Central memory CD8-positive, alpha-beta T cell (primary cell): Measurements from ENCODE around the gene BOC.

Experiments used
- ATAC-seq: fragments of 150-1000 bp; cut with Tn5 transposase; replicated peaks from 2 replicates; pipeline ENCODE4 v1.10.0; 2022; ENCODE audit warnings: mild to moderate bottlenecking, moderate FRiP score, moderate number of reproducible peaks; ENCODE audit not compliant: poor library complexity, severe bottlenecking; ENCODE audit errors: extremely low read depth
- DNase-seq, 2 donors: peaks; one replicate each; pipeline ENCODE4 v3.0.0; 2021; ENCODE audit warnings: low spot score in 2 of 2
- H3K27ac Mint-ChIP-seq: one replicate; pipeline ENCODE4 v1.8.0; 2022; ENCODE audit warnings: low read depth, mild to moderate bottlenecking, moderate library complexity, mixed read lengths
- H3K27me3 Mint-ChIP-seq: one replicate; pipeline ENCODE4 v1.8.0; 2022; ENCODE audit warnings: mixed read lengths
- H3K36me3 Mint-ChIP-seq: one replicate; pipeline ENCODE4 v1.8.0; 2022; ENCODE audit warnings: mild to moderate bottlenecking, moderate library complexity, mixed read lengths; ENCODE audit not compliant: insufficient read depth
- H3K4me1 Mint-ChIP-seq: one replicate; pipeline ENCODE4 v1.8.0; 2022; ENCODE audit warnings: mixed read lengths
- H3K4me3 Mint-ChIP-seq: one replicate; pipeline ENCODE4 v1.8.0; 2022; ENCODE audit warnings: mild to moderate bottlenecking, moderate library complexity, mixed read lengths
- H3K9me3 Mint-ChIP-seq: one replicate; pipeline ENCODE4 v1.8.0; 2022; ENCODE audit warnings: mixed read lengths

BOC gene

GRCh38 chr3:113273604-113274378 is 62.4 kb downstream of the BOC start:
- H3K4me3 Mint-ChIP-seq = no peak overlapping the region
- H3K27me3 Mint-ChIP-seq = peaks cover 11% of the 10 kb centered on the region
- DNase-seq = no peak
- H3K4me1 Mint-ChIP-seq = no peaks in the 10 kb centered on the region
- no peaks in the 10 kb centered on the region for H3K36me3 Mint-ChIP-seq
- H3K9me3 Mint-ChIP-seq = no peaks in the 10 kb centered on the region
- H3K27ac Mint-ChIP-seq = no peak overlapping the region
- ATAC-seq = no peak

DNA sequence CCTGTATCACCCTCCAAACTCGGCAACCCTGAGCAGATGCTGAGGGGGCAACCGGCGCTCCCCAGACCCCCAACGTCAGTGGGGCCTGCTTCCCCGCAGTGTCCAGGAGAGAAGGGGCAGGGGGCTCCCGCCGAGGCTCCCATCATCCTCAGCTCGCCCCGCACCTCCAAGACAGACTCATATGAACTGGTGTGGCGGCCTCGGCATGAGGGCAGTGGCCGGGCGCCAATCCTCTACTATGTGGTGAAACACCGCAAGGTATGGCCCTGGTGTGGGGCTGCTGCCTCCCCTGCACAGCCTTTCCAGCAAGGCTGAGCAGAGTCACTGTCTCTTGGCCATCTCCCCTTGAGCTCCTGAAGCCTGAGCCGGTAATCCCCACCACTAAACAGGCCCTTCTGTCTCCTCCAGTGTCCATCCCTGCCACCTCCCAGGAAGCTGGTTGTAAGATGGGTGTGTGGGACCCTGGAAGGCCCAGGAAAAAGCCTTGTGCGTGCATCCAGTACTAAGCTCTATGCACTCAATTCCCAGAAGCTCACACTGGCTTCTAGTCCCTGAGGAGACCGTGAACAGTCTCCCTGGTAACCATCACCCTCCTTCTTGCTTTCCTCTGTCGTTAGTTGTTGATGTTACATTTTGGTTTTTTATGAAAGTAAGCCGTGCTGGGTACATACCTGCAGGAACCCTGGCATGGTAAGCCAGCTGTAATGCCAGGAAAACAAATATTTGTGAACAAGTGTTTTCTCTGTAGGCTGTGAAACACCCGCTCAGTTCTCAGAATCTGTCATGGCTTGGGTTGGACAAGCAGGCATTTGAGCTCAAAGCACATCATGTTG is 63.3 kb downstream of the BOC start:
- DNase-seq (no peak), ATAC-seq (no peak)
- H3K4me3 Mint-ChIP-seq = no peak overlapping the region
- H3K27ac Mint-ChIP-seq = no peak overlapping the region
- H3K4me1 Mint-ChIP-seq = no peaks in the 10 kb centered on the region
- no peaks in the 10 kb centered on the region for H3K36me3 Mint-ChIP-seq
- H3K9me3 Mint-ChIP-seq = no peaks in the 10 kb centered on the region
- peaks cover 18% of the 10 kb centered on the region for H3K27me3 Mint-ChIP-seq

DNA sequence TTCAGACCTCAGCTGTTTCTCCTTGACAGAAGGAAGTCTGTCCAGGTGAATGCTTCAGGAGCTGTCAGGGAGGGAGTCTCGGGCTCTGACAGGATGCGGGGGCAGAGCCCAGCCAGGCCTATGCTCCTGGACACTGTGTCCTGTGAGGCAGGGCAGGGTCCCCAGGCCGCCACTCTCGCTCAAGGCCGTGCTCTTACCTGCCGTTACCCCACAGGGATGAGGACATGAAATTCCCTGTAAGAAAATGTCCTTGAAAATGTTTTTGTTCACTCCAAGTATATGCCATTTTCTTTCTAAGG is 63.9 kb downstream of the BOC start:
- H3K27ac Mint-ChIP-seq = no peak overlapping the region
- peaks cover 21% of the 10 kb centered on the region for H3K27me3 Mint-ChIP-seq
- no peak for ATAC-seq
- H3K4me1 Mint-ChIP-seq = no peaks in the 10 kb centered on the region
- no peak overlapping the region for H3K4me3 Mint-ChIP-seq
- no peaks in the 10 kb centered on the region for H3K9me3 Mint-ChIP-seq
- DNase-seq = no peak
- H3K36me3 Mint-ChIP-seq = no peaks in the 10 kb centered on the region

DNA sequence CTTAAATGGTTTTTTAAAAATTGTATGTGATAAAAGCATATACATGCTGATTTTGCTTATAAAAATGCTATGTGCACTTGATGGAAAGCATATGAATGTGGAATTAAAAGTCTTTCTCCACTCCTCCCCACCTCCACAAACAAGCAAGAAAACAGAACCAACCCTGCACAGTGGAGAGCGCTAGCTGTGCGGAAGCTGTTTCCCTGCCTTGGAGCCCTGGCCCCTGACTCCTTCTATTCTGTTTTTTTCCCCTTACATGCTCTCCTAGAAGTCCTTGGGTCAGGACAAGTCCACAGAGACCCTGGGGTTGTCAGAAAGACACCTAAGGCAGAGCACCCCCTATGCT is 64.2 kb downstream of the BOC start:
- no peaks in the 10 kb centered on the region for H3K9me3 Mint-ChIP-seq
- ATAC-seq (no peak), DNase-seq (no peak)
- no peaks in the 10 kb centered on the region for H3K4me1 Mint-ChIP-seq
- no peaks in the 10 kb centered on the region for H3K36me3 Mint-ChIP-seq
- H3K27ac Mint-ChIP-seq = no peak overlapping the region
- H3K27me3 Mint-ChIP-seq = peaks cover 25% of the 10 kb centered on the region
- H3K4me3 Mint-ChIP-seq = no peak overlapping the region

- Mint-ChIP-seq H3K9me3 (no peaks in the 10 kb centered on the region), H3K27me3 (peaks cover 31% of the 10 kb centered on the region), H3K36me3 (no peaks in the 10 kb centered on the region), H3K4me1 (no peaks in the 10 kb centered on the region), H3K27ac (no peak overlapping the region), H3K4me3 (no peak overlapping the region)
- DNase-seq (no peak), ATAC-seq (no peak)
Observed at GRCh38 chr3:113275929-113276750, 64.8 kb downstream of the BOC start.

DNA sequence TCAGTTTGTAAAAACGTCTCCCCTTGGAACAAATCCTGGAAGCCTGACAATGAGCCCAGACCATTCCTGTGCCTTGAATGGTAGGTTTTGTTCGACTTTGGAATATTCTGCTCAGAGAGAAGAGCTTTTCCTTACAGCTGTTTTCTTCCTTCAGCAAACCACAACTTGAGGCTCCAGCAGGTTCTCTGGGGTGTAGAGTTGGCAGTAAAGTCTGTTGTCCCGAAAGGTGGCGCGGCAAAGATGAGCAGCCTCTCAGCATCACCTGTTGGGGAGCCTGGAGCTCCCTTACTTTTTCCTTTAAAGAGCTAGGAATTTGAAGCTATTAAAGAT is 65.4 kb downstream of the BOC start:
- Mint-ChIP-seq H3K4me3 (no peak overlapping the region), H3K36me3 (no peaks in the 10 kb centered on the region), H3K27ac (no peak overlapping the region), H3K4me1 (no peaks in the 10 kb centered on the region), H3K9me3 (no peaks in the 10 kb centered on the region), H3K27me3 (peaks cover 37% of the 10 kb centered on the region)
- DNase-seq (no peak), ATAC-seq (no peak)

DNA sequence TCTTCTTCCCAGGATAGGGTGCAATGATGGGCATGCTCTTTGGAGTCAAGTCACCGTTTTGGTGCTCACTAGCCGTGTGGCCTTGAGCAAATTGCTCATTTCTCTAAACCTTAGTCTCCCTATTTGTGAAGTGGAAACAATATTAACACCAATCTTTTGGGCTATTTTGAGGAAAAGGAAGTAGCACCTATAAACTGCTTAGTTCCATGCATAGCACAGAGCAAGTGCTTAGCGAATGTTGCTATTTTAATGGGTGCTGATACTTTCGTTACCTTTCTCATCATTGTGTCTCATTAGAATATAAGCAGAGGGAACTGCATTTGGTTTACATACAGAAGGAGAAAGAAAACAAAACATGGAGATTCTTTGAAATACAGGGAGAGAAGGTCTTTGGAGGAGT is 66.1 kb downstream of the BOC start:
- ATAC-seq (no peak), DNase-seq (no peak)
- Mint-ChIP-seq H3K36me3 (no peaks in the 10 kb centered on the region), H3K4me1 (no peaks in the 10 kb centered on the region), H3K27ac (no peak overlapping the region), H3K27me3 (peaks cover 44% of the 10 kb centered on the region), H3K4me3 (no peak overlapping the region), H3K9me3 (no peaks in the 10 kb centered on the region)

DNA sequence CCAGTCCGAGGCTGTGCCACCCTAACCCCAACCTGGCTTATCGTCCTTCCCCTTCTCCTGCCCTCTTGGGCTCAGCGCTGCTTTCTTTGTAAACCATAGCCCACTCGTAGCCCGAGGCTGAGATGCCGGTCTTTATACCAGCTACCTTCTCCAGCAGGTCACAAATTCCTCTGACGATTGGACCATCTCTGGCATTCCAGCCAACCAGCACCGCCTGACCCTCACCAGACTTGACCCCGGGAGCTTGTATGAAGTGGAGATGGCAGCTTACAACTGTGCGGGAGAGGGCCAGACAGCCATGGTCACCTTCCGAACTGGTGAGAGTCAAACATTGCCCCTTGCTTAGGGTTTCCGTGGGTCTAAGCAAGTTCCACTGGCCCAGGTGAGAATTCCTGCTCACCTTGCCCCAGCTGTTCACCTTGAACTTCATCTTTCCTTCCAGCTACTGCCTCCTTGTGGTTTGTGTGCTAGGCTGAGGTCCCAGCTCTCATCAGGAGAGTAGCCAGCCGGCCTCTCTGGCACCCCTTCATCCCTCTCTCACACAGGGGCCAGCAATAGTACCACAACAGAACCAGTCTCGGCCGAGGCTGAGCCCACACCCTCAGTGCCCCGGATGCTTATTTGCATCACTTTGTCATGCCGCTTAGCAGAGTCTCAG is 66.7 kb downstream of the BOC start:
- no peaks in the 10 kb centered on the region for H3K36me3 Mint-ChIP-seq
- no peak overlapping the region for H3K27ac Mint-ChIP-seq
- no peaks in the 10 kb centered on the region for H3K4me1 Mint-ChIP-seq
- peaks cover 50% of the 10 kb centered on the region for H3K27me3 Mint-ChIP-seq
- no peak overlapping the region for H3K4me3 Mint-ChIP-seq
- H3K9me3 Mint-ChIP-seq = no peaks in the 10 kb centered on the region
- ATAC-seq (no peak), DNase-seq (no peak)

GRCh38 chr3:113278599-113278955 is 67.2 kb downstream of the BOC start:
- no peaks in the 10 kb centered on the region for H3K36me3 Mint-ChIP-seq
- no peak for ATAC-seq
- H3K27me3 Mint-ChIP-seq = peaks cover 51% of the 10 kb centered on the region
- no peaks in the 10 kb centered on the region for H3K4me1 Mint-ChIP-seq
- H3K27ac Mint-ChIP-seq = no peak overlapping the region
- H3K9me3 Mint-ChIP-seq = no peaks in the 10 kb centered on the region
- no peak overlapping the region for H3K4me3 Mint-ChIP-seq
- DNase-seq = no peak

DNA sequence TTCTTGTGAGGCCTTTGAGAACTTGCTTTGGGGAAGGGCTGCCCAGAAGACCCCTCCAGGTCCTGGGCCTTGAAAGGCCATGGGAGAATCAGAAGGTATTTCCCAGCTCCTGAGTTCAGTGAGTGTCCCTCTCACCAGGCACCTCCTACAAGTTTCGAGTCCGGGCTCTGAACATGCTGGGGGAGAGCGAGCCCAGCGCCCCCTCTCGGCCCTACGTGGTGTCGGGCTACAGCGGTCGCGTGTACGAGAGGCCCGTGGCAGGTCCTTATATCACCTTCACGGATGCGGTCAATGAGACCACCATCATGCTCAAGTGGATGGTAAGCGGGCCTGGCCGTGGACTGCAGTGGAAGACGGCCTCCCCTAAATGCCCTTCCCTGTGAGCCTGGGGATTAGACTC is 68.3 kb downstream of the BOC start:
- Mint-ChIP-seq H3K36me3 (peaks cover 2% of the 10 kb centered on the region), H3K27ac (no peak overlapping the region), H3K4me1 (no peaks in the 10 kb centered on the region), H3K27me3 (peaks cover 51% of the 10 kb centered on the region), H3K9me3 (no peaks in the 10 kb centered on the region), H3K4me3 (no peak overlapping the region)
- ATAC-seq (no peak), DNase-seq (no peak)

DNA sequence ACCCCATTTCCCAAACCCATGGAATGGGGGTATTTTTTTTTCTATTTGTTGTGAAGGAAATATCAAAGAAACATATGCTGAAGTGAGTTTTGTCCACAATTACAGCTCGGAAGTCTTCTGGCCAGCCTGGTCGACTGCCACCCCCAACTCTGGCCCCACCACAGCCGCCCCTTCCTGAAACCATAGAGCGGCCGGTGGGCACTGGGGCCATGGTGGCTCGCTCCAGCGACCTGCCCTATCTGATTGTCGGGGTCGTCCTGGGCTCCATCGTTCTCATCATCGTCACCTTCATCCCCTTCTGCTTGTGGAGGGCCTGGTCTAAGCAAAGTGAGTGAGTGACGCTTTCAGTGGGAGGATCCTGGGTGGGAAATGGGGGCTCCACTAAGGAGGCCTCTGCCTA is 71.9 kb downstream of the BOC start:
- H3K4me3 Mint-ChIP-seq = no peak overlapping the region
- no peak for DNase-seq
- peaks cover 2% of the 10 kb centered on the region for H3K36me3 Mint-ChIP-seq
- no peaks in the 10 kb centered on the region for H3K9me3 Mint-ChIP-seq
- ATAC-seq = no peak
- peaks cover 45% of the 10 kb centered on the region for H3K27me3 Mint-ChIP-seq
- H3K27ac Mint-ChIP-seq = no peak overlapping the region
- no peaks in the 10 kb centered on the region for H3K4me1 Mint-ChIP-seq

DNA sequence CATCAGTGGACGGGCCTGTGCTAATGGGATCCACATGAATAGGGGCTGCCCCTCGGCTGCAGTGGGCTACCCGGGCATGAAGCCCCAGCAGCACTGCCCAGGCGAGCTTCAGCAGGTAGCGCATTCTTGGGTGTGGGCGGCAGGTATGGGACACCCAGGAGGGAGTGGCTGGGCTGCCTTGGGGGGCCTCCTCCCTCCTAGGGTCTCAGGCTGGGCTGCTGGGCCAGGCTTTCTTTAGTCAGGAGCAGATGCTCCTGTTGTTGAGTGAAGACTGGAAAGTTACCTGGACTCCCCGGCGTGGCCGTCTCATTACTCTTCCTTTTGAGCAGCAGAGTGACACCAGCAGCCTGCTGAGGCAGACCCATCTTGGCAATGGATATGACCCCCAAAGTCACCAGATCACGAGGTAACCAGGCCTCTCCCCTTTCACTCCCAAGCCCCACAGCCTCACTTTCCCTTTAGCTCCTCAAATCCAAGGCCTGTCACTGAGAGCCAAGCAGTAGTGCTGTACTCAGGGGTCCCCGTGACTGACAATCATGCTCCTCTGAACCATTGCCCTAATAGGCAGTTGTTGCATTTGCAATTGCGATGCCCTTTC is 73.2 kb downstream of the BOC start:
- Mint-ChIP-seq H3K27me3 (peaks cover 33% of the 10 kb centered on the region), H3K36me3 (peaks cover 2% of the 10 kb centered on the region), H3K9me3 (no peaks in the 10 kb centered on the region), H3K4me3 (no peak overlapping the region), H3K27ac (no peak overlapping the region), H3K4me1 (no peaks in the 10 kb centered on the region)
- ATAC-seq (no peak), DNase-seq (no peak)
